Gastroesophageal sphincter (tissue), 4 donors: ENCODE results near the gene ARHGAP5. TPM values are rescaled to one million over a fixed set of nuclear protein-coding genes. Genes with fewer than 3 reads are reported as not detected.

Experiments used
- ATAC-seq: fragments of 150-250 bp; one replicate; pipeline ENCODE4 v1.9.1; 2016; ENCODE audit warnings: mild to moderate bottlenecking, moderate library complexity
- H3K27ac ChIP-seq, 4 donors: fragments of 200-600 bp; sonication (generic) in 3 of 4; 1 replicate in 3 of 4; 2 replicates in 1 of 4; pipeline ENCODE4 v1.5.1; 2016 to 2019
- H3K27me3 ChIP-seq: fragments of 200-600 bp; sonication (generic); one replicate; pipeline ENCODE4 v1.5.1; 2019
- H3K36me3 ChIP-seq, 2 donors: fragments of 200-600 bp; sonication (generic); one replicate each; pipeline ENCODE4 v1.5.1; 2019; ENCODE audit warnings: control low read depth in 1 of 2
- H3K4me1 ChIP-seq, 3 donors: fragments of 200-600 bp; sonication (generic); 1 replicate in 2 of 3; 2 replicates in 1 of 3; pipeline ENCODE4 v1.5.1; 2016 to 2019; ENCODE audit warnings: control low read depth in 2 of 3
- H3K4me3 ChIP-seq, 2 donors: fragments of 200-600 bp; sonication (generic); one replicate each; pipeline ENCODE4 v1.5.1; 2019; ENCODE audit warnings: mild to moderate bottlenecking in 1 of 2, moderate library complexity in 1 of 2
- H3K9me3 ChIP-seq, 3 donors: fragments of 200-600 bp; sonication (generic); one replicate each; pipeline ENCODE4 v1.5.1; 2017 to 2019; ENCODE audit warnings: control low read depth in 2 of 3
- CTCF ChIP-seq, 4 experiments: fragments of 200-600 bp in 2 of 4; fragments of 450-650 bp in 2 of 4; sonication (generic) in 1 of 4; IDR thresholded peaks; one replicate each; pipeline ENCODE4 v1.5.1; 2017 to 2019; ENCODE audit warnings: antibody characterized with exemption in 4 of 4, mild to moderate bottlenecking in 2 of 4, moderate library complexity in 2 of 4
- EP300 ChIP-seq: sonication (generic); formaldehyde crosslinking; IDR thresholded peaks from one replicate; pipeline ENCODE4 v1.6.1; 2017; ENCODE audit warnings: antibody characterized with exemption, mild to moderate bottlenecking
- POLR2A ChIP-seq, 2 donors: fragments of 450-650 bp; IDR thresholded peaks; one replicate each; pipeline ENCODE4 v1.6.1; 2017; ENCODE audit warnings: antibody characterized with exemption in 2 of 2, mild to moderate bottlenecking in 2 of 2, moderate library complexity in 1 of 2
- POLR2AphosphoS5 ChIP-seq: sonication (generic); formaldehyde crosslinking; IDR thresholded peaks from one replicate; pipeline ENCODE4 v1.6.1; 2017; ENCODE audit warnings: antibody characterized with exemption
- WGBS, 2 donors: methylation state at CpG; one replicate each; pipeline ENCODE4 v1.1.5; 2018; ENCODE audit warnings: low coverage in 1 of 2; 5-methylcytosine and 5-hydroxymethylcytosine counted together
- total RNA-seq, 4 donors: library from RNA; depleted of rRNA; stranded (reverse); fragments of >200 nt; gene quantifications; one replicate each; pipeline ENCODE4 v1.1.0, GENCODE V29; 2016

Gene ARHGAP5
- total RNA-seq, 4 donors from 2014 or later: 196 to 265 (median 239) TPM

DNA sequence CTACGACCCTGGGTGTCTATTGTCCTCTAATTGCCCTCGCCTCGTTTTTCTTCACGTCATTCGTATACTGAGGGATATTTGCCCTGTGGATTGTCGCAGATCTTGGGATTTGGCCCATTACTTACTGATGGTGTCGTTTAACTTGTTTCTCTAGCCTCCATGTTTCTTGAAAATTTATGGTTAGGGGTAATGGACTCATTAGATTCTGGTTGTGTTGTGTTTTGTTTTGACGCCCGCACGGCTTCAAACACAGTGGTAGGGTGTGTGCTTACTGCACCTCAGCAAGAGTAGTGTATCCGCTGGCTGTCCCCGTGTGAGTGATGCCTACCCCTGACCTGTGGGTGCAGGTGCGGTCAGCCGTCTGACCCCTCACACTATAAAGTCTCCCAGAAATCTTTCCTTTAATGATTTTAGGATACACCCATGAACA lies 126.8 kb downstream of the ARHGAP5 start:
- H3K27me3 ChIP-seq: no peaks in the 10 kb centered on the region
- H3K4me1 ChIP-seq: peaks cover 0 to 34% (median 0%) of the 10 kb centered on the region in 3 donors
- peak overlapping the region; percentile 85 to 97 (median 87) for H3K27ac ChIP-seq
- peak overlapping the region; percentile 76 to 78 for H3K4me3 ChIP-seq
- 0 to 9% methylated on average over 10 to 14 of the region's 14 CpGs for WGBS, 2 donors
- no peaks in the 10 kb centered on the region for H3K9me3 ChIP-seq
- no peak for ATAC-seq
- H3K36me3 ChIP-seq: no peaks in the 10 kb centered on the region
- no peak for TF ChIP-seq POLR2AphosphoS5
- TF ChIP-seq CTCF (IDR thresholded peaks at IDR 0.05): no peak
- TF ChIP-seq POLR2A (IDR thresholded peaks at IDR 0.05): no peak
- no peak for TF ChIP-seq EP300

- 89 to 100% methylated on average over 3 of the region's 3 CpGs for WGBS, 2 donors
- H3K4me3 ChIP-seq: no peak overlapping the region
- TF ChIP-seq POLR2A (IDR thresholded peaks at IDR 0.05): no peak
- TF ChIP-seq CTCF (IDR thresholded peaks at IDR 0.05): no peak
- no peak for TF ChIP-seq EP300
- no peak for TF ChIP-seq POLR2AphosphoS5
These were observed 128.4 kb downstream of the ARHGAP5 start for GRCh38 chr14:32205554-32205953.

GRCh38 chr14:32205984-32206383 lies 128.9 kb downstream of the ARHGAP5 start:
- no peak for ATAC-seq
- H3K27me3 ChIP-seq: no peaks in the 10 kb centered on the region
- no peak overlapping the region for H3K4me3 ChIP-seq
- 57 to 65% methylated on average over 1 to 2 of the region's 4 CpGs for WGBS, 2 donors
- TF ChIP-seq POLR2A (IDR thresholded peaks at IDR 0.05) (no peak), POLR2AphosphoS5 (no peak), EP300 (no peak), CTCF (IDR thresholded peaks at IDR 0.05) (no peak)
- H3K27ac ChIP-seq: peak overlapping the region in 1 of 4 donors; percentile 44
- no peaks in the 10 kb centered on the region for H3K9me3 ChIP-seq
- H3K4me1 ChIP-seq: peaks cover 0 to 27% (median 0%) of the 10 kb centered on the region in 3 donors
- H3K36me3 ChIP-seq: no peaks in the 10 kb centered on the region

More at GRCh38 chr14:32205554-32205953, 128.4 kb downstream of the ARHGAP5 start:
- Histone ChIP-seq H3K9me3 (no peaks in the 10 kb centered on the region), H3K27ac (peak overlapping the region in 1 of 4 donors; percentile 44), H3K4me1 (peaks cover 0 to 32% (median 0%) of the 10 kb centered on the region in 3 donors), H3K27me3 (no peaks in the 10 kb centered on the region), H3K36me3 (no peaks in the 10 kb centered on the region)
- ATAC-seq: no peak

- no peak for ATAC-seq
- 56 to 89% methylated on average over 2 of the region's 2 CpGs for WGBS, 2 donors
- Histone ChIP-seq H3K27ac (peak overlapping the region in 1 of 4 donors; percentile 44), H3K27me3 (no peaks in the 10 kb centered on the region), H3K9me3 (no peaks in the 10 kb centered on the region), H3K4me3 (no peak overlapping the region), H3K4me1 (peaks cover 0 to 26% (median 0%) of the 10 kb centered on the region in 3 donors), H3K36me3 (no peaks in the 10 kb centered on the region)
- TF ChIP-seq POLR2A (IDR thresholded peaks at IDR 0.05) (no peak), CTCF (IDR thresholded peaks at IDR 0.05) (no peak), POLR2AphosphoS5 (no peak), EP300 (no peak)
These were observed 129.4 kb downstream of the ARHGAP5 start for GRCh38 chr14:32206552-32206951.

DNA sequence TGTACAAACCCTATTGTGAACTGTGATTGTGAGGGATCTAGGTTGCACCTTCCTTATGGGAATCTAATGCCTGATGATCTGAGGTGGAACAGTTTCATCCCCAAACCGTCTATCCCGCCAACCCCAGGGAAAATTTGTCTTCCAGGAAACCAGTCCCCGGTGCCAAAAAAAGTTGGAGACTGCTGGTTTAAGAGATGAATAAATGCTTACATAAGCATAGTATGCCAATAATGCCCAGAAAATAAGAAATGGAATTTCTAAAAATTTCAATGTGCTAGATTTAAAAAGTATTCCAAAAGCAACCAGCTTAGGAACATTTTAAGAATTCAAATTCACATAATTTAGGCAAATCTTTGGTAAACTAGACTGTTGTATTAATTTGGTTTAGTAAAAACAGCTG lies 131.4 kb downstream of the ARHGAP5 start:
- TF ChIP-seq CTCF (IDR thresholded peaks at IDR 0.05) (no peak), POLR2A (IDR thresholded peaks at IDR 0.05) (no peak), EP300 (no peak), POLR2AphosphoS5 (no peak)
- 50 to 100% methylated on average over 1 to 2 of the region's 3 CpGs for WGBS, 2 donors
- H3K27me3 ChIP-seq: no peaks in the 10 kb centered on the region
- H3K9me3 ChIP-seq: no peaks in the 10 kb centered on the region
- H3K36me3 ChIP-seq: no peaks in the 10 kb centered on the region
- no peak overlapping the region for H3K27ac ChIP-seq
- no peak overlapping the region for H3K4me3 ChIP-seq
- peaks cover 0 to 16% (median 0%) of the 10 kb centered on the region in 3 donors for H3K4me1 ChIP-seq
- no peak for ATAC-seq
